ENCODE results near the gene PALLD.
"Not testable (repeated sequence)": the region's sequence is repeated elsewhere in the genome, so short reads cannot be mapped to it uniquely, and the experiment has no call there.

Gene PALLD

DNA sequence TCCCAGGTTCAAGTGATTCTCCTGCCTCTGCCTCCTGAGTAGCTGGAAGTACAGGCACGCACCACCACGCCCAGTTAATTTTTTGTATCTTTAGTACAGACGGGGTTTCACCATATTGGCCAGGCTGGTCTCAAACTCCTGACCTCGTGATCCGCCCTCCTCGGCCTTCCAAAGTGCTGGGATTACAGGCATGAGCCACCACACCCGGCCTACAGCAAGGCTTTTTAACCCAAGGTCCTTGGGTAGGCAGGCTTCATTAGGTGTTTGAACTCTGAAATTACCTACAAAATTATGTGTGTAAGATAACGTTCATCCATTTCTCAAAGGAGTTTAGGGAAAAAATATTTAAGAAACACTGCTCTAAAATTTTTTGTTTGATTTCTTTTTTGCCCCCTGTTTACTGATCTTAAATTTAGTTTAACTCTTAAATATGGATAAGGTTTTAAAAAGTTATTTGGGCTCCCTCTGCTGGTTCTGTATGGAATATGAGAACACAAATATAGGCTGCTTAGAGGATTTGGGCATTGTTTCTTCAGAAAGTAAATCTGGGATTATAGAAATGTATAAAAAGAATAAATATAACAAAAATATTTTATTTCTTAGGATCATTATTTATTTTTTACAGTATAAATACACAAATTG is 420.4 kb downstream of the PALLD start:
- DNase-seq (ENCODE audit: low spot score), result no peak

DNA sequence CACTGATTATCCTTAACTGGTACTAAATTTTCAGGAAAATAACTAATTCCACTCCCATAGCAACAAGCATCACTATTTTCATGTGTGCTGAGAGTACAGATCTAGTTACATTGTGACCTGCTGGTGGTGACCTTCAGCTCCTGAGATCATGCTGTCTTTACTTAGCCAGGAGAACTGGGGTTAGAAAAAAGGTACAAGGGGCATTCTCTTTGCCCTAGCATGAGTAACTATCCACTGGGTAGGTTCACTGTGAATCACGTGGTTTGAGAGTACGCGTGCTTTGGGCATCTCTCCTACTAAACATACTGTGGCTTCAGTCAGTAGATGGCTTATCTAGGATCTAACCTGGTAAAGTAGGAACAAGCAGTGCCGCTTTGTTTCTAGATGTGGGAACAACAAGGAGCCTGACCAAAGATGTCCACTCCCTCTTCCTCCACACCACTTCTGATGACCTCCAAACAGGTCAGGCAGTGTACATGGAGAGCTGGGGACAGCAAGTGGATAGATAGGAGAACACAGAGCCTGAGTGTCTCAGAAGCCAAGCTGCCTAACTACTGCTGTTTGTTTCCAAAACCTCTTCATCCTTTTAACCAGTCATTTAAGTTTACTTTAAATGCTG is 423.0 kb downstream of the PALLD start:
- peak; percentile 9 for DNase-seq (ENCODE audit: low spot score)

DNA sequence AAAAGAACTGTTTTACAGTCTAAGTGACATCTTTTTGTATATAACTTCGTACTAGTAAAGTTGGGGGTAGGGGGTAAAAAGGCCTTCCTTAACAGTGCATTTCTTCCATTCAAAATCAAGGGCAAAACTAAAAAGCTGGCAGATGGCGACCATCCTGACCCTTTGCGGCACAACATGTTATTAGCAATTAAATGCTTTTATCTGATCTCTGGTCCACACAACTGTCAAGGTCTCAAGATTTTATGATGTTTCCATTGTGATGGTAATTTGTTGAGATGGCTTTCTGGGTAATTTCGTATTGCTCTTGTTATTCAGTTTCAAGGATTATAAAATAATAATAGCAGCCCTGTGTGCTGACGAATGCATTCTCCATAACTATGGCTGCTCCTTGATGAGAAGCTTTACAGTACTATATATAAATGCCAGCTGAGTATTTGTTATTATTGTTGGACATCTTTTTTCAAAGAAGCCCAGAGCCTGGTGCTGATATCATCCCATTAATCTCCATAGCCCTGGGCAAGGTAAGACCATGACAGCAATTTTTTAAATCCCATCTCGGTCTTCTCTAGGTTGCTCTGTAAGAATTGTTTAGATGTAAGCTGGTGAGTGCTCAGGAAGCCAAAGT is 423.7 kb downstream of the PALLD start:
- DNase-seq (ENCODE audit: low spot score), result no peak

DNA sequence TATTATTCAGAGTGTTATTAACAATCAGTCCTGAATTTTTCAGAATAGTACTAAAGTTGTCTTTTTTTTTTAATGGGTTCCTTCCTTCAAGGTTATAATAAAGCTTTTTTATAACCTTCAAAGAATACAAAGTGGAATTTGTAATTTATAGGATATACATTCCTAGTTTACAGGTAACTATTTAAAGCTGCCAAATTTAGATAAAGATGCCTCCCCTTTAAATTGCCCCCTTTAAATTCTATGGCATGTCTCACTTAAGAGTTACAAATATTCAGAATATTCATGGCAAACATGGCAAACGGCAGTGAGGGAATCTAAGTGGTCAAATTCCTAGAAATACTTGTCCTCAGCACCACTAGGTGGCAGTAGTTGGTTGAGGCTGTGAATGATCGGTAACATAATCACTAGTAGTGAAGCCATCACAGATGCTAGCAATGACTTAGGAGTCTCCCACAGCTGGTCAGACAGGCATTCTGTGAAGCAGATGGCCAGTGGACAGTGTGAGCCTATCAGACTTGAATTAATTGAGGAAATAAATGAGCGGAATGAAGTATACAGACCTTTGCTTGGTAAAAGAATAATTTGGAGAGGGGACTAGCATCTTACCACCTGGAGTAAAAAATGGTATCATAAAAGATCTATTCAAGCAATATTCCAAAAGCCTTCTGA is 426.8 kb downstream of the PALLD start:
- peak; percentile 43 for DNase-seq (ENCODE audit: low spot score)

DNA sequence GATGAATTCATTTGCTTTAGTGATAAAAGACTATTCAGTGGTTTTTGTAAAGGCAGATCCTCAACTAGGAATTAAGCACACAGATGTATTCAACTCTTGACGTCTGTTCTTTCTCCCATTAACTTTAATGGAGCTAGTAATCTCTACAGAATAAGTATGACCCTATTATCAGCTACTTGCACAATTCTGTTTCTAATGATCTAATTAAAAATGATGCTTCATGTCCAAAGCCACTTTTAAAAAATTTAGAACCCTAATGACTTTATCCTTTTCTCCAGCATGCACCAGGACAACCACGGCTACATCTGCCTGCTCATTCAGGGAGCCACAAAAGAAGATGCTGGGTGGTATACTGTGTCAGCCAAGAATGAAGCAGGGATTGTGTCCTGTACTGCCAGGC is 427.8 kb downstream of the PALLD start:
- no peak for DNase-seq (ENCODE audit: low spot score)

DNA sequence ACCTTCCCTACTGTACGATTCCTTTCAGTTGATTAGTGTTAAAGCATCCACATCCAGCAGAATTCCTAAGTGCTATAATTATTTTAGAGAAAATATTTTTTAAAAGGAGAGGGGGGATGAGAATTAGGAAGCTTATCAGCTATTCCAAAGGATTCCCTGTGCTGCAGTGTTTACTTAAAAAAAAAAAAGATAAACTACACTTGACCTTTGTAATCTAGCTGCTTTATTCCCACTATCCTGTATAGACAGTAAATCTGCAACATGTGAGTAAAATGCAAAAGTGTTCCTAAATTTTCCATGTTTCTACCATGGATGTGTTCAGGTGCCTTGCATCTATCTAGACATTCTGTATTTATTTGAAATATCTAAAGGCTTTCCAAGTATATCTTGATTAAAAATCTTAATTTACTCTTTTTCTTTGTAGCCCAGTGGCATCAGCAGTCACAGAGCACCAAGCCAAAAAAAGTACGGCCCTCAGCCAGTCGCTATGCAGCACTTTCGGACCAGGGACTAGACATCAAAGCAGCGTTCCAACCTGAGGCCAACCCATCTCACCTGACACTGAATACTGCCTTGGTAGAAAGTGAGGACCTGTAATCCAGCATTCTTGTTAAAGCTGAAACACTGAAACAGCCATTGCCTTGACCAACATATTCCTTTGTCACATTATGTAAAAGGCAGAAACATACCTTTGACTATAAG is 429.1 kb downstream of the PALLD start:
- no peak for DNase-seq (ENCODE audit: low spot score)

DNA sequence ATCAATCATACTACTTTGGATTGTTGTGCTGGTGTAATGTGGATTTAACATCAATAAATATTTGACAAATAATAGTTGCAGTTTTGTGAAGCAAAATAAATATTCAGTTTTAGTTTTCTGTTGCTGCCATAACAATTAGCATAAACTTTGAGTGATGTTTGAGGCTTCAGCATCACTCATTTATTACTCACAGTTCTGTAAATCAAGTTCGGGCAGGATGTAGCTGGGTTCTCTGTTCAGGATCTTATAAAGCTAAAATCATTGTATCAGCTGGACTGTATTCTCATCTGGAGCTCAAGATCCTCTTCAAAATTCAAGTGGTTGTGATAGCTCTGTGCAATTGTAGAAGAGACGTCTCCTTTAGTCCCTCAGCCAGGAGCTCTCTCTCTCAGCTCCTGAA is 431.5 kb downstream of the PALLD start:
- DNase-seq (ENCODE audit: low spot score), result no peak

DNA sequence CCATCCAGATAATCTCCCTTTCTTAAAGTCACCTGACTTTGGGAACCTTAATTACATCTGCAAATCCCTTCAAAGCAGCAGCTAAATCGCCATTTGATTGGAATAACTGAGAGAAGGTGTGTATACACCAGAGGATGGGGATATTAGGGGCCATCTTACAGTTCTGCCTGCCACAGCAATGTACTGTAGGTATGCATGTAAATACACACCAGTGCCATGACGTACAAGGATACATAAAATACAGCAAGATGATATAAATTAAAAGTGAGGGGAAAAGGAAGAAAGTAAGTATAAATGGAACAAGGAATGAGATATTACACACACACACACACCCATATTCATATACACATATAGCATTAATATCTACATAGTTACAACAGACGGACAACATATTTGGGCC is 432.0 kb downstream of the PALLD start:
- no peak for DNase-seq (ENCODE audit: low spot score)

DNA sequence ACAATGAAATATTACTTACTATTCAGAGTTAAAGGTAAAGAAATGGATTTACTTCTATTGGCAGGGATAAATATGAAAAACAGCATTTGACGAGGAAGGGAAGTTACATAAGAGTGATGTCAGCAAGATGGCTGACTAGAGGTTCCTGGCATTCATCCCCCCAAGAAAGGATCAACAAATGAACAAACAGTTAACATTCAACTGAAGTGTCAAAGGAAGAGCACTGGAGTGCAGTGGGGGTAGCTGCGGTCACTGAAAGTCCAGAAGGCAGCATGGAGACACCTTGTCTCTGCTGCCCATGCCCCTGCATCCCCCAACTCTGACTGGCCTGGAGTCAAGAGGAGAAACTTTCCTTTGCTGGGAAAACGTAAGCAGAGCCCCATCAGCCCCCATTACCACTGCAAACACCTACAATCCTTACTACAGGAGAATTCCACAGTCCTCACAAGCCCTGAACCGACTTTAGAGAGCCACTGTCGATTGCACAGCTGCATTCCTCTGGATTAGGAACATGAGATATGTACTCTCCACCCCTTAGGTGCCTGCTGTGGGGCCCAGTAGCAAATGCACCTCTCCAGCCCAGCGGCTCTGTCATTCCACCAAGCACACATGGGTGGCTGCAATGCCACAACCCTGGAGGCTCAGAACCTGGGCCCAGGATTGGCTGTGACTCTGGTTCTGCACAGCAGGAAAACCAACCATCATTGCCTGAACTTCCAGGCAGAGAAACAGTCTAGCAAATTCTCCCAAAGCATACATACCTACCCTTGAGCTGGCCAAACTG is 433.8 kb downstream of the PALLD start:
- no peak for DNase-seq (ENCODE audit: low spot score)

DNA sequence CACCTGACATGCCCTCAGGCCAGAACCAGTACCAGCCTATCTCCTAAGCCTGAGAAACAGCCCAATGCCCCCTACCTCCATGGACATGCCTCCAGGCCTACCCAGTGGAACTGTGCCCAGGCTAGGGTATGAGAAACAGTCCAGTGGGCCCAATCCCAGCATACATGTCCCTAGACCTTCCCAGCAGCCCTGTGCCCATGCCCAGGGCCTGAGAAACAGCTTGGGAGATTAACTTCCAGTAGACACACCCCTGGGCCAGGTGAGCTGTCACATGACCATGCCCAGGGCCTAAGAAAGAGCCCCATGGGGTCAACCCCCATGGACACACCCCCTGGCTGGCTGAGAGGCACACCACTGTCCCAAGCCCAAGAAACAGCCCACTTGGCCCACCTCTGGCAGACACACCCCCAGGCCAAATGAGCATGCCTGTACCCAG is 434.4 kb downstream of the PALLD start:
- DNase-seq (ENCODE audit: low spot score), result no peak

DNA sequence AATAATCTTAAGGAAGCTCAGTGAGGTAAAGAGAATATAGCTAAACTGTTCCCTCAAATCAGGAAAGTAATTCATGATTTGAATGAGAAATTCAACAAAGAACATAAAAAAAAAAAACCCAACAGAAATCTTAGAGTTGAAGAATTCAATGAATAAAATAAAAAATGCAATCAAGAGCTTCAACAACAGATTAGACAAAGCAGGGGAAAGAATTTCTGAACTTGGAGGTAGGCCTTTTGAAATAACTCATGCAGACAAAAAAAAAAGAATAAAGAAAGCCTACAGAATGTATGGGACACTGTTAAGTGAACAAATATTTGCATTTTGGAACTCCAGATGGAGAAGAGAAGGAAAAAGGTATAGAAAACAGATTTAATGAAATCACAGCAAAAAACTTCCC is 435.3 kb downstream of the PALLD start:
- no peak for DNase-seq (ENCODE audit: low spot score)

DNA sequence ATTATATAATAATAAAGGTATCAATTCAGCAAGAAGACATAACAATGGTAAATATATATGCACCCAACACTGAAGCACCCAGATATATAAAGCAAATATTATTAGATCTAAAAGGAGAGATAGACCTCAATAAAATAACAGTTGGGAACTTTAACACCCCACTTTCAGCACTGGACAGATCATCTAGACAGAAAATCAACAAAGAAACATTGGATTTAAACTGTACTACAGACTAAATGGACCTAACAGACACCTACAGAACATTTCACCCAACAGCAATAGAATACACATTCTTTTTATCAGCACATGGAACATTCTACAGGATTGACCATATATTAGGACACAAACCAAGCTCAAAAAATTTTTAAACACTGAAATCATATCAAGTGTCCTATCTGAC is 436.6 kb downstream of the PALLD start:
- no peak for DNase-seq (ENCODE audit: low spot score)

DNA sequence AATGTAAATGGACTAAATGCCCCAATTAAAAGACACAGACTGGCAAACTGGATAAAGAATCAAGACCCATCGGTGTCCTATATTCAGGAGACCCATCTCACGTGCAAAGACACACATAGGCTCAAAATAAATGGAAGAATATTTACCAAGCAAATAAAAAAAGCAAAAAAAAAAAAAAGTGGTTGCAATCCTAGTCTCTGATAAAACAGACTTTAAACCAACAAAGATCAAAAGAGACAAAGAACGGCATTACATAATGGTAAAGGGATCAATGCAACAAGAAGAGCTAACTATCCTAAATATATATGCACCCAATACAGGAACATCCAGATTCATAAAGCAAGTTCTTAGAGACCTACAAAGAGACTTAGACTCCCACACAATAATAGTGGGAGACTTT is 440.6 kb downstream of the PALLD start:
- not testable (repeated sequence) for DNase-seq (ENCODE audit: low spot score)

DNA sequence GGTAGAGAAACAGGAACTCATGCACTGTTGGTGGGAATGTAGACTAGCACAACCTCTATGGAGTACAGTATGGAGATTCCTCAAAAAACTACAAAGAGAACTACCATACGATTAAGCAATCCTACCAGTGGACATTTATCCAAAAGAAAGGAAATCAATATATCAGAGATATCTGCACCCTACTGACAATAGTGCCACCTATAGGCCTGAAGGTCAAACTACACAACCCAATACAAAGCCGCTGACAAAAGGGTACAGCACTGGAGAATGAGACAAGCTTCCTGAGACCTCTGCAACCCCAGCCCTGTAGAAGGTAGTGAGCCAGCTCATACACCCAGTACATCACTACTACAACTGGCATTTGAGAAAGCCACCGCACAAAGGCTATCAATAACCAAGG is 446.1 kb downstream of the PALLD start:
- DNase-seq (ENCODE audit: low spot score), result no peak

DNA sequence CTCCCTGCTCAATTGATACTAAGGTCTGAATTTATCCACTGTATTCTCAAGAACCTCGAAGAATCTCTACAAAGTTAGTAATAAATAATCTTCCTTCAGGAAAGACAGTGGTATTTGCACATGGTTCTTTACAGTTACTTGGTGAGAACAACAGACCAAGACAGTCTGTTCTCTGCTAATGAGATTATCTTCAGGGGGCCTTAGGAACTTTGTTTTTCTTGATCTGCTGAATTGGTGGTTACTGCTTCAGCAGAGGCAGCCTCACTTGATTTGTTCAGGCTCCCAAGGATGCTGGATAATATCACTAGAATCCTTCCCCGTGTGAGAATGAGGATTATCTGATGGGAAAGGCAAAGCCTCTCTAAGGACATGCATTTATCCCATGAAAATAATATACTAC is 448.4 kb downstream of the PALLD start:
- no peak for DNase-seq (ENCODE audit: low spot score)

DNA sequence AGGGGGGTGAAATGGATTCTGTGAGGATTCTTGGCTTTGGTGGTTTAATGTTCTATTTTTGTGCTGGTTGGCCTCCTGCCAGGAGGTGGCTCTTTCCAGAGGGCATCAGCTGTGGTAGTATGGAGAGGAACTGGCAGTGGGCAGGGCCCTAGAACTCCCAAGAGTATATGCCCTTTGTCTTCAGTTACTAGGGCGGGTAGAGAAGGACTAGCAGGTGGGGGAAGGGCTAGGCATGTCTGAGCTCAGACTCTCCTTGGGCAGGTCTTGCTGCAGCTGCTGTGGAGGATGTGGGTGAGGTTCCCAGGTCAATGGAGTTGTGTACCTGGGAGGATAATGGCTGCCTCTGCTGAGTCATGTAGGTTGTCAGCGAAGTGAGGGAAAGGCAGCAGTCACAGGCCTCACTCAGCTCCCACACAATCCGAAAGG is 456.0 kb downstream of the PALLD start:
- DNase-seq (ENCODE audit: low spot score), result not testable (repeated sequence)

DNA sequence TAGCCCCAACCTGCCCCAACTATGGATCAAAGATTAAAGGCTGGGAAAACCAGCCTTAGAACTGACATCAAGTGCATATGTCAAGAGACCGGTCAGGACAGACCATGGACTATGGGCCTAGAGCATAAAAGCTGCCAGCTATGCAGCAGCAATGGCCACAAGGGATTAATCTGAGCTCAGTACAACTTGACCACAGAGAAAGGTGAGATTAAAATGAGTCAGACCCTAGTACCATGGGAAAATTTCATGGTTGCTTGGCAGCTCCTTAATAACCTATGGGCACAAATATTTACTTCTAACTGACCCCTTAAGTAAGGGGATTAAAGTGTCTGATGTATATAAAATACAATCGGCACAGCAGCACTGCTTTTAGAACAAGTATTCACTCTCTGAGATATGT is 458.8 kb downstream of the PALLD start:
- no peak for DNase-seq (ENCODE audit: low spot score)

DNA sequence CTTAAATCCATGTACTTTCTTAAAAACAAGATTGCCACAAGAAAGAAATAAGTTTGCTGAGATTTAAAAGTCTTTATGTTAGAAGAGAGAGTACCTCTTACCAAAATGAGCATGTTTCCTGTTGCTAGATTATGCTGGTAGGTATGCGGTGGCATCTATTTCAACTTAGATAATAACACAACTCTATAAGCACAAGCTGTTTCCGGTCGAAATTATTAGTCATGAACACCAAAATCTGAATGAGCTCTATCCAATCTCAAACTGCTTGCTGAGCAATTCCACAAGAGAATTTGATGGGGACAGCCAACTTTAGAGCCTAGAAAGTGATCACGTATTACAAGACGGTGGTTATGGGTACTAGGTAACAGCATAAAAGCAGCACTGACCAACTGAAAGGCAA is 463.9 kb downstream of the PALLD start:
- no peak for DNase-seq (ENCODE audit: low spot score)

DNA sequence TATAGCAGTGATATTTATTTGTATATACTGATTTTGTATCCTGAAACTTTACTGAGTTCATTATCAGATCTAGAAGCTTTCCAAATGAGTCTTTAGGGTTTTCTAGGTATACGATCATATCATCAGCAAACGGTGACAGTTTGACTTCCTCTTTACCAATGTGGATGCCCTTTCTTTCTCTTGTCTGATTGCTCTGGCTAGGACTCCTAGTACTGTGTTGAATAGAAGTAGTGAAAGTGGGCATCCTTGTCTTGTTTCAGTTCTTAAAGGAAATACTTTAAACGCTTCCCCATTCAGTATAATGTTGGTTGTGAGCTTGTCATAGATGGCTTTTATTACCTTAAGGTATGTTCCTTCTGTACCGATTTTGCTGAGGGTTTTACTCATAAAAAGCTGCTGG is 475.7 kb downstream of the PALLD start:
- DNase-seq (ENCODE audit: low spot score), result no peak
